Hepatocyte (in vitro differentiated cells): Measurements from ENCODE around the gene HDX. TPM values are rescaled to one million over a fixed set of nuclear protein-coding genes. Genes with fewer than 3 reads are reported as not detected.

Source experiments
- DNase-seq: peaks from one replicate; pipeline ENCODE4 v3.0.0-alpha.2; 2016; ENCODE audit warnings: low spot score
- H2AFZ ChIP-seq: fragments of 200-600 bp; sonication (generic); 2 replicates; pipeline ENCODE4 v1.6.0; 2016; ENCODE audit warnings: antibody characterized with exemption, mild to moderate bottlenecking
- H3K27ac ChIP-seq: fragments of 200-600 bp; sonication (generic); 2 replicates; pipeline ENCODE4 v1.5.1; 2016; ENCODE audit warnings: mild to moderate bottlenecking
- H3K27me3 ChIP-seq: fragments of 200-600 bp; sonication (generic); 2 replicates; pipeline ENCODE4 v1.6.1; 2016
- H3K36me3 ChIP-seq: fragments of 200-600 bp; sonication (generic); replicated peaks from 2 replicates; pipeline ENCODE4 v1.5.1; 2016; ENCODE audit warnings: low read depth; ENCODE audit not compliant: insufficient read depth
- H3K4me1 ChIP-seq: fragments of 200-600 bp; sonication (generic); 2 replicates; pipeline ENCODE4 v1.5.1; 2016; ENCODE audit warnings: mild to moderate bottlenecking, moderate library complexity; ENCODE audit not compliant: insufficient read depth
- H3K4me2 ChIP-seq: fragments of 200-600 bp; sonication (generic); 2 replicates; pipeline ENCODE4 v1.6.0; 2016
- H3K4me3 ChIP-seq: fragments of 200-600 bp; sonication (generic); 2 replicates; pipeline ENCODE4 v1.5.1; 2016; ENCODE audit warnings: mild to moderate bottlenecking
- H3K79me2 ChIP-seq: fragments of 200-600 bp; sonication (generic); 2 replicates; pipeline ENCODE4 v1.6.0; 2017; ENCODE audit warnings: mild to moderate bottlenecking
- H3K9me2 ChIP-seq: fragments of 200-600 bp; sonication (generic); replicated peaks from 2 replicates; pipeline ENCODE4 v1.6.0; 2017; ENCODE audit warnings: mild to moderate bottlenecking; ENCODE audit not compliant: insufficient read depth
- H3K9me3 ChIP-seq: fragments of 200-600 bp; sonication (generic); 2 replicates; pipeline ENCODE4 v1.5.1; 2016; ENCODE audit warnings: low read depth, mild to moderate bottlenecking
- H4K20me1 ChIP-seq: fragments of 200-600 bp; sonication (generic); 2 replicates; pipeline ENCODE4 v1.6.0; 2016; ENCODE audit warnings: mild to moderate bottlenecking; ENCODE audit not compliant: insufficient read depth, poor library complexity, severe bottlenecking
- CTCF ChIP-seq: fragments of 200-600 bp; sonication (generic); IDR thresholded peaks from 2 replicates; pipeline ENCODE4 v1.5.1; 2016; ENCODE audit warnings: antibody characterized with exemption, mild to moderate bottlenecking; ENCODE audit not compliant: poor library complexity
- EZH2 ChIP-seq: fragments of 200-600 bp; sonication (generic); IDR thresholded peaks from 2 replicates; pipeline ENCODE4 v1.6.1; 2016; ENCODE audit warnings: antibody characterized with exemption, mild to moderate bottlenecking, borderline replicate concordance
- EZH2phosphoT487 ChIP-seq: fragments of 200-600 bp; sonication (generic); IDR thresholded peaks from one replicate; pipeline ENCODE4 v1.6.1; 2018; ENCODE audit warnings: antibody characterized with exemption, mild to moderate bottlenecking, low read depth, moderate library complexity; ENCODE audit not compliant: unreplicated experiment, severe bottlenecking
- WGBS: methylation state at CpG from one replicate; pipeline ENCODE4 v1.1.6; 2016; ENCODE audit warnings: low lambda C conversion rate; ENCODE audit errors: missing lambda C conversion rate; 5-methylcytosine and 5-hydroxymethylcytosine counted together
- polyA plus RNA-seq: library from polyadenylated mRNA; unstranded; fragments of >200 nt; fragmentation: Nextera tagmentation; extraction: Ambion mirVana; gene quantifications from 2 replicates; pipeline ENCODE4 v1.2.1, GENCODE V29; 2016
- total RNA-seq: library from RNA; depleted of rRNA; stranded (reverse); fragments of >200 nt; gene quantifications from 2 replicates; pipeline ENCODE4 v1.2.3, GENCODE V29; 2014

The HDX gene
- total and polyA plus RNA-seq, 2 experiments from 2014 or later = 4.8 to 9.4 TPM

DNA sequence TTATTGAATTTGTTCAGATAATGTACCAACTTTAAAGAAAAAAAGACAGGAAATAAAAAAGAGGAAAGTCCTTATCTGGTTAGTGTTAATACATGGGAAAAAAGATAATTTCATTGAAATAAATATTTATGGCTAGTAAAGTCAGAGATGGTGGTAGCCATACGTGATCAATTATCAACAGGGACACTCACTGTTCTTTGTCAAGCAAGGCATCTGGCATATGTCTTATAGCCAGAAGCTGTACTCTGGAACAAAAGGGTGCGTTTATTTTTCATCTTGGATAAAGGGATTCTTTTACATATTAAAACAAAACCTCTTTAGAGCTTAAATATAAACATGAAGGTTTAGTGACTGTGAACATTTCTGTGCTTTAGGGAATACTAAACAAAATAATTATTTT is 26.7 kb downstream of the HDX start:
- Histone ChIP-seq H3K4me3 (no peak overlapping the region), H3K36me3 (no peaks in the 10 kb centered on the region), H3K4me1 (no peaks in the 10 kb centered on the region), H3K27me3 (no peaks in the 10 kb centered on the region), H3K9me3 (no peaks in the 10 kb centered on the region), H3K4me2 (no peak overlapping the region), H3K79me2 (no peaks in the 10 kb centered on the region), H4K20me1 (no peaks in the 10 kb centered on the region), H3K27ac (no peak overlapping the region), H3K9me2 (no peaks in the 10 kb centered on the region), H2AFZ (no peak overlapping the region)
- DNase-seq = no peak
- no peak for TF ChIP-seq EZH2phosphoT487
- no peak for TF ChIP-seq EZH2
- no peak for TF ChIP-seq CTCF
- 33% methylated on average over 2 of the region's 2 CpGs for WGBS

GRCh38 chrX:84475101-84475500 is 27.2 kb downstream of the HDX start:
- Histone ChIP-seq H3K9me3 (no peaks in the 10 kb centered on the region), H4K20me1 (no peaks in the 10 kb centered on the region), H3K4me2 (no peak overlapping the region), H2AFZ (no peak overlapping the region), H3K4me1 (no peaks in the 10 kb centered on the region), H3K36me3 (no peaks in the 10 kb centered on the region), H3K27ac (no peak overlapping the region), H3K4me3 (no peak overlapping the region), H3K9me2 (no peaks in the 10 kb centered on the region), H3K79me2 (no peaks in the 10 kb centered on the region), H3K27me3 (no peaks in the 10 kb centered on the region)
- TF ChIP-seq CTCF (no peak), EZH2 (no peak), EZH2phosphoT487 (no peak)
- no peak for DNase-seq
- 54% methylated on average over 2 of the region's 2 CpGs for WGBS

- Histone ChIP-seq H4K20me1 (no peaks in the 10 kb centered on the region), H2AFZ (no peak overlapping the region), H3K4me3 (no peak overlapping the region), H3K4me2 (no peak overlapping the region), H3K4me1 (no peaks in the 10 kb centered on the region), H3K27ac (no peak overlapping the region), H3K27me3 (no peaks in the 10 kb centered on the region), H3K9me3 (no peaks in the 10 kb centered on the region), H3K9me2 (no peaks in the 10 kb centered on the region), H3K79me2 (no peaks in the 10 kb centered on the region), H3K36me3 (no peaks in the 10 kb centered on the region)
- DNase-seq = peak; percentile 26
- WGBS = 48% methylated on average over 3 of the region's 3 CpGs
- TF ChIP-seq EZH2phosphoT487 (no peak), EZH2 (no peak), CTCF (no peak)
Measured at GRCh38 chrX:84469226-84469625, 33.0 kb downstream of the HDX start.

- H2AFZ ChIP-seq = no peak overlapping the region
- no peak overlapping the region for H3K4me2 ChIP-seq
- H3K27me3 ChIP-seq = no peaks in the 10 kb centered on the region
- no peak overlapping the region for H3K4me3 ChIP-seq
- H3K9me3 ChIP-seq = no peaks in the 10 kb centered on the region
- no peak overlapping the region for H3K27ac ChIP-seq
- H4K20me1 ChIP-seq = no peaks in the 10 kb centered on the region
- no peaks in the 10 kb centered on the region for H3K36me3 ChIP-seq
- no peaks in the 10 kb centered on the region for H3K79me2 ChIP-seq
- 73% methylated on average over 1 of the region's 1 CpG for WGBS
- no peak for DNase-seq
- no peaks in the 10 kb centered on the region for H3K9me2 ChIP-seq
- TF ChIP-seq EZH2 = no peak
- H3K4me1 ChIP-seq = no peaks in the 10 kb centered on the region
Measured at GRCh38 chrX:84467898-84468297, 34.4 kb downstream of the HDX start.
